Activated T-cell treated with anti-CD3 and anti-CD28 coated beads for 4 hours (primary cell): Measurements from ENCODE around the gene NLRC3.

Experiments
- DNase-seq: peaks from one replicate; pipeline ENCODE4 v3.0.0-alpha.2; 2020

Gene NLRC3

GRCh38 chr16:3542601-3543373 is 34.4 kb downstream of the NLRC3 start:
- DNase-seq = no peak

GRCh38 chr16:3541527-3542155 is 35.6 kb downstream of the NLRC3 start:
- DNase-seq = no peak

DNA sequence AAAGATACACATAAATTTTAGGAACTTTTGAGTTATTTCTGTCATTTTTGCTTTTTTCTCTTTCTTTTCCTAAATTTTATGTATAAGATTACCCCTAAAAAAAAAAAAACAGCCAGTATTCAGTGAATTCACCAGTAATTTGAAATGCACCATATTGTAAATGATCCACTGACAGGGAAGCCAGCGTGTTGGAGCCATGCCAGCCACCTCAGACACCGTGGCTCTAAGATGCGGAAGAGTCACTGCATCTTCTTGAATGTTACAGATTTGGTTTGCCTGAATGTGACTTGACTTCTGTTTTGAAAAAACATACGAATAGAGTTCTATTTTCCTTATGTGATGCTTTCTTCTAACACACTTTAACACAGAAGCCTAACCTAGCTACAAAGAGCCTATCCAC is 39.0 kb downstream of the NLRC3 start:
- no peak for DNase-seq

DNA sequence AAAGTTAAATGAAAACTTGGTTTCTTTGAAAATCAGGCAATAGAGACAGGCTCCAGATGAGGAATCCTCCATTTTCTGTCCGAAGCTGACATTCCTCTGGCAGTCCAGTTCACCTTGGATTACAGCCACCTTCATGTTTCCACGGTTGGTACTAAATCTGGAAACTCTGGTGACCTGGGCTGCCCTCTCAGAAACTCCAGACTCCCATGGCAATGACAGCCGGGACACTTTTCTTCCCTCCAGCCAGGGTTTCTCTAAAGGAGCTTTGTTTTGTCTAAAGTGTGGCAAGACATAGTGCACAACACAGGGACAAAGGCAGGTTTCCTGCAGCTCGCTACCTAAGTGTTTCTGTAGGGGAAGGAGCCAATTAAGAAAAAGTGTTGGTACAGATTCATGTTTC is 40.4 kb downstream of the NLRC3 start:
- DNase-seq = no peak

DNA sequence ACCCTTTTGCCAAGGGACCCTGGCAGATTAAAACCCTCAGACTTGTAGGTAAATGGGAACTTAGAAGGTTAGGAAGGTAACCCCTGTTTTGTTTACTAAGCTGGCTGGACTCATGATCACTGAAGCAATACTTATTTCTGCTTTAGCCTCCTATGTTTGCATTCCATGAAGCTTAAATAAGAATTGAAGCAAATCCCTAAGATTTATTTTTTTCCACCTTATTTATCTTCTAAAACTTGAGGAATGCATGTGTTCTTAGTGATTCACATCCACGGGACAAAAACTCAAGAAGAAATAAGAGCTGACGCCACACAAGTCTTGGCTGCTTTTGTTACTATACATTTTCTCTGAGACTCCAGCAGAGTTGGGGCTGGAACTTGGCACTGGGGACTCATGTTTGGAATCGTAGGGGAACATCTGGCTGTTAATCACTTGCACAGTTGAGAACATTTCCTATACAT is 40.9 kb downstream of the NLRC3 start:
- no peak for DNase-seq

DNA sequence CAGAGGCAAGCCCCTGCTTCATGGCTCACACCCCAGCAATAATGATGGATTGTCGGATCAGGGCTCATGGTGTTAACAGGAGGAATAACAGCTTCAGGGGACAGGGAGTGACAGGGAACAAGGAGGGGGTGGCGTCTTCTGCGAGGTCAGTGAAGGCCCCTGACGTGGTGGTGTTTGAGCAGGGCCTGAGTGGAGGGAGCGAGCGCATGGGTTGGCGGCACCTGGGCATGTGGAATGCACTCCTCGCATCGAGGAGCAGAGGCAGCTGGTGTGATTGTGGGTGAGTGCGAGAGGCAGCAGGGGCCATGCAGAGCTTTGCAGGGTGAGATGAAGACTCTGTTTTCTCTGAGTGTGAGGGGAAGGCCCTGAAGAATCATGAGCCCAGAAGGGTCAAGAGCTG is 43.1 kb downstream of the NLRC3 start:
- no peak for DNase-seq

DNA sequence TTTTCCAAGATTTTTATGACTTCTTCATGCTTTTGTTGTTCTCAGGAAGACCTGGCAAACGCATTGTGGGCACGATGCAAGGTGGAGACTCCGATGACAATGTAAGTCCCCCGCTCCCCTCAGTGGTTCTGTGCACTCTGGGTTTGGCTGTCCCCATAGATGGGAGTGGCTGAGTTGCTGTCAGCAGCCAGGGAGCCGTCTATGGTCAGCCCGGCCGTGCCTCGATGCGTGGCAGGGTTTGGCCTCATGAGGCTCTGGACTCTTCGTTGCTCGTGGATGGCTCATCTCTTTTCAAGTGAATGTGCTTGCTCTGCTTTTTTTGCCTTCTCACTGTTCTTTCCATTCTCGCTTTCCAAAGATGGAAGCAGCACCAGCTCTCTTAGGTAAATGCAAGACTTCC is 44.5 kb downstream of the NLRC3 start:
- no peak for DNase-seq

GRCh38 chr16:3530371-3530914 is 46.8 kb downstream of the NLRC3 start:
- no peak for DNase-seq

DNA sequence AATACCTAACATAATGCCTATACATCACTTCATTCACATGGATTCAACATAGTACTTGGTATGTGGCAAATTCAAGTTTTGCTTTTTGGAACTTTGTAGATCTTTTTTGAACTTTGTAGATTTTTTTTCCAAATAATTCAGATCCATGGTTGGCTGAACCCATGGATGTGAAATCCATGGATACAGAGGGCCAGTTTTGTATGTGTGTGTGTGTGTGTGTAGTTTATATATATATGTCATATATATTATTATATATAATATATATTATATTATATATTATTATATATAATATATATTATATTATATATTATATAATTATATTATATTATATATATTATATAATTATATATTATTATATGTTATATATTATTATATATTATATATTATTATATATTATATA is 48.0 kb downstream of the NLRC3 start:
- DNase-seq = no peak

DNA sequence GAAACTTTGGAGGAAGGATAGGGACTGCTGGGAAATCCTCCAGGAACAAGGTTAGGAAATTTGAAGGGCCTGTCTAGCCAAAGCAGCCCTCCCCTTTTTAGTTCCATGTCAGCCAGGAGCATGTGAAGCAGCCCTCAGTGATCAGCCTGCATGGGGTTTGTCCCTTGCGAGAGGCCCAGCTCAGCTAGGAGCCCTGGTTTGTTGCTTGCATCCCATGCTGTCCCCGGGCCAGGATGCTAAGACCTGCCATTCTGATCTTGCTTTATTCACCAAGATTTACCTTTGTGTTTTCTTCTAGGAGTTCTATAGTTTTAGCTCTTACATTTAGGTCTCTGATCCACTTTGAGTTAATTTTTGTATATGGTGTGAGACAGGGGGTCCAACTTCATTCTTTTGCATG is 48.8 kb downstream of the NLRC3 start:
- no peak for DNase-seq

DNA sequence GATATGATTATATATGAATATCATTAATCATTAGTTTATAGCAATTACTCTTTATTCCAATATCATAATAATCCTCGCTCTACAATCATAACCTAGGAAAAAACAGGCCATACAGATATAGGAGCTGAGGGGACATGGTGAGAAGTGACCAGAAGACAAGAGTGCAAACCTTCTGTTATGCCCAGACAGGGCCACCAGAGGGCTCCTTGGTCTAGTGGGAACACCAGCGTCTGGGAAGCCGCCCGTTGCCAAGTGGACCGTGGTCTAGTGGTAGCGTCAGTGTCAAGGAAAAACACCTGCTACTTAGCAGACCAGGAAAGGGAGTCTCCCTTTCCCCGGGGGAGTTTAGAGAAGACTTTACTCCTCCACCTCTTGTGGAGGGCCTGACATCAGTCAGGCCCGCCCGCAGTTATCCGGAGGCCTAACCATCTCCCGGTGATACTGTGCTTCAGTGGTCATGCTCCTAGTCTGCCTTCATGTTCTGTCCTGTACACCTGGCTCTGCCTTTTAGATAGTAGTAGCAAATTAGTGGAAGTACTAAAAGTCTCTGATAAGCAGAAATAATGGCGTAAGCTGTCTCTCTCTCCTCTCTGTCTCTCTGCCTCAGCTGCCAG is 49.9 kb downstream of the NLRC3 start:
- DNase-seq = peak; percentile 37

- no peak for DNase-seq
Observed at GRCh38 chr16:3525951-3526350, 51.3 kb downstream of the NLRC3 start.

DNA sequence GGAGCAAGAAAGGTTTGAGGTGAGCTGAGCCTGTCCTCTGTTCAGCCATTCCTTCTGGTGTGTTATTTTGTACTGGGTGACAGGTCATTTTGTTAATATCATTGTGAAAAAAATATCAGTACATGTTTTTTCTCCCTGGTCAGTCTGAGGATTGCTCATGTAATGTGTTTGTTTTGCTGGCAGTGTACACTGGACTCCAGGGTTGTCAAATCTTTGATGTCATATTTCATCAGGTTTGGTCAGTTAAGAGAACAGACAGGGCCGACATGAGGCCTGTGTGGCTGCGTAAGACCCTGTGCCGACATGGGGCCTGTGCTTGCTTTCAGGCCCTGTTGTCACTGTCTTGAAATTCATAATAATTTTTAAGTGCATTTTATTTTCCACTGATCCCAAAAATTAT is 53.9 kb downstream of the NLRC3 start:
- DNase-seq = no peak

GRCh38 chr16:3520841-3521240 is 56.4 kb downstream of the NLRC3 start:
- no peak for DNase-seq

DNA sequence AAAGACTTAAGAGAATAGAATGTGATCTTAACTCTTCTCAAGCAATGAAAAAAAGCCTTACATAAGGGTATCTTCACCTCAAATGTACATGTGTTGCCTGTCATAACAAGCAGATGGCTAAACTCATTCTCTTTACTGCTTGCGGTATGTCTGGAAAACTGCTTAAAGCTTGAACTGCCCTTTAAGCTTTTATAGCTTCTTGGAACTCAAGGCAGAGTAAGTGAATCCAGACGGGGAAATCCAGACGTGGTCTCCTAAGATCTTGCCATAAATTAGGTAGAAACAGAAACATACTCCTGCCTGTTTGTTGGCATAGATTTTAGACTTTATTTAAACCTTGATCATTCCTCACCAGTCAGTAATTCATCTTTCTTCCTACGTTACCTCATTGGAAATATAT is 56.8 kb downstream of the NLRC3 start:
- DNase-seq = no peak

DNA sequence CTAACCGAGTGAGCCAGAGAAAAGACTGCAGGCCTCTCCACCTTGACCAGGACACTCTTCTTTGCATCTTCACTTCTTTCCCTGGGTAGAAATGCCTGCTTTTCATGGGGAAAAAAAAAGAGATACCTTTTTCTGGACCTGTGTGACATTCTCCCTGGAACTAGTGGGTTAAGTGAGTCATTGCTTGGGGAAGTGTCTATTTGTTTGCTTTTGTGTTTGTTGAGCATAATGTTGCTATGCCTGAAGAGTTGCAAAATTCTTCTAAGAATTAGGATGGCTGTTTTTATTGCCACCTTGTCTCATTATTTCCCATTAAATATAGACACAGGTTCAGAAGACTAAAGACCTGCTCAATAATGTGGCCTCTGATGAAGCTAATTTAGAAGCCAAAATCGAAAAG is 57.6 kb downstream of the NLRC3 start:
- no peak for DNase-seq

DNA sequence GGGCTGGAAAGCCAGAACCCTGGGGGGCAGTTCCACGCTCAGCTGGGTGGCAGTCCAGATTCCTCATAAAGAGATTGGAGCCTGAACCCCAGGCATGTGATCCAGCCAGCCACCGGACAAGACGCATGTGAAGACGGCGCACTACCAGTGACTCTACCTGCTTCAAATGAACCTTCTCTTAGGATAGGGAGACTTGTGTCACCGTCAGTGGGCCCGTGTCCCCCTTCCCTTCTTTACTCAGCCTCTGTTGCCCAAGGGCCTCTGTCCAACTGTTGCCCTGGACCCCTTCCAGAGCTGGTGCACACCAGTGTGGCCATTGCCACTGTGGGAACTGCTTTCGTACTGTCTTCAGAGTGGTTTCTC is 58.2 kb downstream of the NLRC3 start:
- DNase-seq = no peak

DNA sequence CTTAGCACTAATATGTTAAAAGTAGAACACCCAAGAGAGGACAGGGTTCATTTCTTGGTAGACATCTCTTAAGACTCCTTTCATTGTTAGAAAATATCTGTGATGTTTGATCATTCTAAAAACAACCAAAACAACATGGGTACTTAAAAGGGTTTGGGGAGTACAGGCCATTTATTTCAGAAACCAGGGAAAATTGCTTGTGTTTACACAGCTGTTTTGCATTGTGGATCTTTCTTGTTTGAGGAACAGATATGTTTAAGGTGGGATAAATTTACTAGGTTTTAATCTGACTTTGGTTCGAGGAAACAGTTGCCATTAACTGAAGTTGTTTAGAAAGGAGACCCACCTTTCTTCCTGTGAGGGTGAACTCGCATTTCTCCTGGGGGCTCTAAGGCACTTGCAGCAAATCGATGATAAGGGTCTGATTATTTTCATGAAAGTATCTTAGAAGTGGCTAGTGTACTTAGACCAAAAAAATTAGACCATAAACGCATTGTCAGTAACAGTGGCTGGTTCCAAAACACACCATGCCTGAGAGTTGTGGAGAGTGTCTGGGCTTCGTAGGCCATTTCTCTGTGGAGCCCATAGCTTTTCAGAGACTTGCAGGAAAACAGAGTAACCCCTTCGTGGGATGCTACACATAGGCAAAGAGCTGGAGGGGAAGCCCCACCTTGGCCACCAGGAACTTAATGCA is 58.8 kb downstream of the NLRC3 start:
- no peak for DNase-seq

GRCh38 chr16:3515897-3516296 is 61.3 kb downstream of the NLRC3 start:
- no peak for DNase-seq

DNA sequence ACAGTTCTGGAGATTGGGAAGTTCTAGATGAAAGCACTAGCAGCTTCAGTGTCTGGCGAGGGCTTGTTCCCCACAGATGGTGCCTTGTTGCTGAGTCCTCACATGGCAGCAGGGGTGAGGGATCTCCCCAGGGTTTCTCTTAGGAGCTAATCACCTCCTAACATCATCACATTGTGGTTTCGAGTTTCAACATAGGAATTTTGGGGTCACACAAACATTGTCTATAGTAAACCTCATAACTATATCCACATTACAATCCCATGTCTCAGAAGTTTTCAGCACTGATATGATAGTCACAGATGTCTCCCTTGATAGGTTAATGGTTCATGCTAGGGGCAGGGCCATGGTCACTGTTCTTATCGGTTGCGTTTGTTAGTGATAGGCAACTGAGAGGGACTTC is 62.6 kb downstream of the NLRC3 start:
- DNase-seq = no peak

DNA sequence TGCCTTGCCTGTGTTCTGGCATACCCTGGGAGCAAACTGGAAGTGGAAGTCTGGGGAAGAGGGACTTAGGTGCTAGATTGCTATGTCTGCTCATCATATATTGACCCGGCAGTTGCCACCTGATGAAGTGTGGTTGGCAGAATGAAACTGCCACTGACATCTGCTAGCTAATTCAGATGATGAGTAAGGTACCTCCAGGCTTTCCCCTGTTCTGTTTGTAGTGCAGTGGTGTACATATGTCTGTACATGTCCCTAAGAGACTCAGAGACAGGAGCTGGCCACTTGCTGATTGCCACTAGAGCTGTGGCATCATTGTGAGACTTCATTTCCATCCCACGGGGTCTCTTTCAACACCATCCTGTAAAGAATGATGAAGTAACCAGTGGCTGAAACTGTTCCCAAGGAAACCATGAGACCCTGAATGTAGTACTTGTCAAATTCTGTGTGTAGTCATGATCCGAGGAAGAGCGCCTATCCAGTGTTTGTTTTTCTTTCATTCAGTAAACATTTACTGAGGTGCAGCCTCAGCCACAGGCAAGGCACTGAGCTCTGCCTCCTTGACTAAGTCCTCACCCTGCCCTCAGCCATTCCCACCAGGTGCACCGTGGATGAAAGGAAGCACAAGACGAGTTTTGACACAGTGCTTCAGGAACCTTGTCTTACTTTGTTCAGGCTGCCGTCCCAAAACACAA is 63.2 kb downstream of the NLRC3 start:
- DNase-seq = no peak

- DNase-seq = no peak
Observed at GRCh38 chr16:3511286-3512180, 65.7 kb downstream of the NLRC3 start.
